ENCODE results near the gene FRMPD4.

The FRMPD4 gene

DNA sequence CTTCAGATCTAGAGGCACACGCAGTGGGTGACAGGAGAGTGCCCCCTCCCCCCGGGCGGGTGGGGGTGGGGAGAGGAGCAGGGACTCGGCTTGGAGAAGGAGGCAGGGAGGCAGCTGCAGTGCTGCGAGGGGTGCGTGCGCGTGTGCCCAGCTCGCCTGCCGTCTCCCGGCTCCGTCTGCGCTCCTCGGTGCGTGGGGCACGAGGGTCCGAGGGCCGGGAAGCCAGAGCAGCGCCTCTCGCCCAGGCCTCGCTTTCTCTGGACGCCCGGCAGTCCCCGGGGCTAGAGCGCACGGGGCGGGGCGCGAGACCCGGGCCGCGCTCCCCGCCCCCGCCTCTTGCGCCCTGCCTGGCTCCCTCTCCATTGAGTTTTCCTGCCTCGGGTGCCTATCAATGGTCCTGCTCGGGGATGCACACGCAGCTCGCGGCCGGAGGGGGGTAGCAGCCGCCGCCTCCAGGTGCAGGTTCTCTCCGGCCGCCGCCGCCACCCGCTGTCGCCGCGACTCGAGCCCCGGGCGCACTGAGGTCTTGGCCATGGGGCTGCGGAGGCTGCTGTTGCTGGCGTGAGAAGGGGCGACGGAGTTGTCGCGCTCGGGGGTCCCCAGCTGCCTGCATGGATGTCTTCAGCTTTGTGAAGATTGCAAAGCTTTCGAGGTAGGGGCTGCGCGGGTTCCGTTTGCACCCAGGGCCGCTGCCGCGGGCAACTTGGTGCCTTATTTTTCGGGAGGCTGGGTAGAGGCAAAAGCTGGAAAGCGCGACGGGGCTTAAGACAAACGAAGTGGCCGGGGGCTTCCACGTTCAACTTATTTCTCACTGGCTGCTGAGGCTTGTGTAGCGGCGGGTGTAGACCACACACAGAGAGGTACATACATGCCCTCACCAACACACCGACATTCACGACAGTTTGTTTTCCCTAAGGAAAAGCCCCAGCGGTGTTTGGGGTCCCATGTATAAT is at the start of gene FRMPD4:
Gene FRMPD4 (plus strand): TSS at position 113 of the 953 bp plus-strand sequence. CDS start 499 bp downstream, at position 612.
- TF ChIP-seq, protein P1, sequence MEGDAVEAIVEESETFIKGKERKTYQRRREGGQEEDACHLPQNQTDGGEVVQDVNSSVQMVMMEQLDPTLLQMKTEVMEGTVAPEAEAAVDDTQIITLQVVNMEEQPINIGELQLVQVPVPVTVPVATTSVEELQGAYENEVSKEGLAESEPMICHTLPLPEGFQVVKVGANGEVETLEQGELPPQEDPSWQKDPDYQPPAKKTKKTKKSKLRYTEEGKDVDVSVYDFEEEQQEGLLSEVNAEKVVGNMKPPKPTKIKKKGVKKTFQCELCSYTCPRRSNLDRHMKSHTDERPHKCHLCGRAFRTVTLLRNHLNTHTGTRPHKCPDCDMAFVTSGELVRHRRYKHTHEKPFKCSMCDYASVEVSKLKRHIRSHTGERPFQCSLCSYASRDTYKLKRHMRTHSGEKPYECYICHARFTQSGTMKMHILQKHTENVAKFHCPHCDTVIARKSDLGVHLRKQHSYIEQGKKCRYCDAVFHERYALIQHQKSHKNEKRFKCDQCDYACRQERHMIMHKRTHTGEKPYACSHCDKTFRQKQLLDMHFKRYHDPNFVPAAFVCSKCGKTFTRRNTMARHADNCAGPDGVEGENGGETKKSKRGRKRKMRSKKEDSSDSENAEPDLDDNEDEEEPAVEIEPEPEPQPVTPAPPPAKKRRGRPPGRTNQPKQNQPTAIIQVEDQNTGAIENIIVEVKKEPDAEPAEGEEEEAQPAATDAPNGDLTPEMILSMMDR (IDR thresholded peaks at IDR 0.05; ENCODE audit: control insufficient read depth, insufficient read depth, low read depth, low read length, missing control alignments): peak; percentile 26
- H3K4me3 ChIP-seq (ENCODE audit: control insufficient read depth, low read depth, low read length): peak within 1 kb of the TSS; percentile 45
- no peak for DNase-seq (ENCODE audit: low read depth)

DNA sequence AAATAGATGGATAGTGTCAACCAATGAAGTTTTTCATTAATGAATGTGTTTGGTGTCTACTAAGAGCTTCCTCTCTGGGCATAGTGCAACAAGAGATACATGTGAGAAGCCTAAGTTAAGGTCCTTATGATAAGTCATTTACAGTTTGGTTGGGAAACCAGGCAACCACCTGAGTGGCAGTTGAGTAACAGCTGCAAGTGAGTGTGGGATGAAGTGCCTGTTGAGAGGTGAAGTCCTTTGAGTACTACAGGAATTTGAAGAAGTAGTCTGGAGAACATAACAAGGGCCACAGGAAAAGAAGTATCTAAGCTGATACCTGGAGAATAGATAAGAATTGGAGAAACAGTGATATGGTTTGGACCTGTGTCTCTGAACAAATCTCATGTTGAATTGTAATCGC is 48.5 kb upstream of the FRMPD4 start:
- no peak overlapping the region for H3K4me3 ChIP-seq (ENCODE audit: control insufficient read depth, low read depth, low read length)
- TF ChIP-seq, protein P1 (IDR thresholded peaks at IDR 0.05; ENCODE audit: control insufficient read depth, insufficient read depth, low read depth, low read length, missing control alignments): no peak

DNA sequence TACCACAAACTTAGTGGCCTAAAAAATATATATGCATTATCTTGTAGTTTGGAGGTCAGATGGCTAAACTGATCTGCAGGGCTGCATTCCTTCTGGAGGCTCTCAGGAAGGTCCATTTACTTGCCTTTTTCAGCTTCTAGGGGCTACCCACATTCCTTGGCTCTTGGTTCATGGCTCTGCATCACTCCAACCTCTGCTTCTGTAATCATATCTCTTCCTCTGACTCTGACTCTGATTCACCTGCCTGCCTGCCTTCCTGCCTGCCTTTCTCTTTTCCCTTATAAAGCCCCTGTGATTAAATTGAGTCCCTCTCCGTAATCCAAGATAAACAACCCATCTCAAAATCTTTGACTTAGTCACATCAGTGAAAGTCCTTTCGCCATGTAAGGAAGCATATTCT is 25.0 kb upstream of the FRMPD4 start:
- TF ChIP-seq, protein P1 (IDR thresholded peaks at IDR 0.05; ENCODE audit: control insufficient read depth, insufficient read depth, low read depth, low read length, missing control alignments): no peak
- no peak for DNase-seq (ENCODE audit: low read depth)
- H3K4me3 ChIP-seq (ENCODE audit: control insufficient read depth, low read depth, low read length): no peak overlapping the region

More for the DNA sequence above, 48.5 kb upstream of the FRMPD4 start:
- DNase-seq (ENCODE audit: low read depth): no peak

GRCh38 chrX:12115377-12115776 is 22.9 kb upstream of the FRMPD4 start:
- no peak overlapping the region for H3K4me3 ChIP-seq (ENCODE audit: control insufficient read depth, low read depth, low read length)
- DNase-seq (ENCODE audit: low read depth): no peak

DNA sequence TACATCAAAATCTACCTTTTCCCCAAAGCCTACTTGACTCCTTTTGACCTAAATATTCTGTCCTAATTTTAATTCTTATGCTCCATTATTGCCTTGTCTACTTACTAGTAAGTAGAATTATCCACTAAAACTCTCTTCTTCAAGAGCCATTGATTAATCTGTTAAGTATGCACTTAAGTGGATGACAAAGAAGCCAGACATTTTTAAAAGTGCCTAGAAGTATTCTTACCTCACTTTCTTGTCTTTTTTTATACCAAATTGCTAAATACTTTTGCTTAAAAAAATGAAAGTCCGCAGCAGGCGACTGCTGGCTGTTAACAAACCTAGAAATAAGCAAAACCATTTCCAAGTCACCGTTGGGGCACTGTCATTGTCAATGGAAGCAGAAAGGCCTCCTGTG is 20.1 kb upstream of the FRMPD4 start:
- TF ChIP-seq, protein P1 (IDR thresholded peaks at IDR 0.05; ENCODE audit: control insufficient read depth, insufficient read depth, low read depth, low read length, missing control alignments): no peak
- DNase-seq (ENCODE audit: low read depth): no peak
- no peak overlapping the region for H3K4me3 ChIP-seq (ENCODE audit: control insufficient read depth, low read depth, low read length)

More at GRCh38 chrX:12115377-12115776, 22.9 kb upstream of the FRMPD4 start:
- TF ChIP-seq, protein P1 (IDR thresholded peaks at IDR 0.05; ENCODE audit: control insufficient read depth, insufficient read depth, low read depth, low read length, missing control alignments): no peak

- TF ChIP-seq, protein P1 (IDR thresholded peaks at IDR 0.05; ENCODE audit: control insufficient read depth, insufficient read depth, low read depth, low read length, missing control alignments): no peak
- H3K4me3 ChIP-seq (ENCODE audit: control insufficient read depth, low read depth, low read length): no peak overlapping the region
- DNase-seq (ENCODE audit: low read depth): no peak
These were observed 10.3 kb upstream of the FRMPD4 start for GRCh38 chrX:12128017-12128416.
